IMR-90 (cell line): ENCODE measurements around the gene SHISA4. TPM values are rescaled to one million over a fixed set of nuclear protein-coding genes. Genes with fewer than 3 reads are reported as not detected.
A peak's percentile ranks its signal among the peaks of the same experiment; 100 is the strongest.

ENCODE experiments used
- ATAC-seq: fragments of 200-7000 bp; cut with Tn5 transposase; 2 replicates; pipeline ENCODE4 v1.9.1; 2020; ENCODE audit warnings: low read depth, mild to moderate bottlenecking, moderate library complexity
- BruUV-seq: library from RNA; stranded (reverse); fragments of 400-500 nt; replicated peaks from 2 replicates; lab custom pipeline; 2021; lab: Mats Ljungman, UMichigan
- CTCF ChIA-PET: fragments of 300-600 bp; formaldehyde crosslinking; extraction: SDS; loops from one replicate; lab custom pipeline; 2021; ENCODE audit warnings: antibody characterized with exemption; lab: Yijun Ruan, JAX
- POLR2A ChIA-PET: fragments of 300-600 bp; sonication (Branson Sonifier 250); formaldehyde crosslinking; loops from one replicate; lab custom pipeline; 2022; ENCODE audit warnings: antibody characterized with exemption; ENCODE audit not compliant: unreplicated experiment; lab: Charles Lee
- DNase-seq: peaks from one replicate; pipeline ENCODE4 v3.0.0; 2013
- H2AFZ ChIP-seq: replicated peaks from 2 replicates; pipeline ENCODE3; 2013; ENCODE audit warnings: low read length, mild to moderate bottlenecking; ENCODE audit not compliant: poor library complexity
- H2AK5ac ChIP-seq: 2 replicates; pipeline ENCODE4 v1.6.1; 2013; ENCODE audit warnings: low read depth, low read length, inconsistent platforms
- H2AK9ac ChIP-seq: replicated peaks from 2 replicates; pipeline ENCODE3; 2013; ENCODE audit warnings: mild to moderate bottlenecking, low read depth, low read length, moderate library complexity; ENCODE audit not compliant: poor library complexity
- H2BK120ac ChIP-seq: 2 replicates; pipeline ENCODE4 v1.6.1; 2013; ENCODE audit warnings: low read depth, low read length, inconsistent platforms
- H2BK15ac ChIP-seq: 3 replicates; pipeline ENCODE4 v1.6.1; 2013; ENCODE audit warnings: low read depth, low read length, inconsistent platforms
- H2BK20ac ChIP-seq: 2 replicates; pipeline ENCODE4 v1.6.1; 2013; ENCODE audit warnings: low read depth, mild to moderate bottlenecking, inconsistent platforms, low read length, moderate library complexity
- H2BK5ac ChIP-seq: 2 replicates; pipeline ENCODE4 v1.6.1; 2013; ENCODE audit warnings: mild to moderate bottlenecking, low read depth, low read length, inconsistent platforms; ENCODE audit not compliant: poor library complexity, severe bottlenecking
- H3K14ac ChIP-seq: replicated peaks from 2 replicates; pipeline ENCODE4 v1.6.1; 2013; ENCODE audit warnings: low read depth, low read length, inconsistent platforms
- H3K18ac ChIP-seq: 2 replicates; pipeline ENCODE4 v1.6.1; 2013; ENCODE audit warnings: low read depth, low read length, control low read depth
- H3K23ac ChIP-seq: 2 replicates; pipeline ENCODE4 v1.6.1; 2013; ENCODE audit warnings: low read depth, low read length, inconsistent platforms
- H3K27ac ChIP-seq: 2 replicates; pipeline ENCODE4 v1.5.1; 2013; ENCODE audit warnings: mild to moderate bottlenecking, control low read depth, low read length; ENCODE audit not compliant: insufficient read depth
- H3K27me3 ChIP-seq: 2 replicates; pipeline ENCODE4 v1.6.1; 2013; ENCODE audit warnings: low read length; ENCODE audit not compliant: control insufficient read depth, insufficient read depth
- H3K36me3 ChIP-seq: 2 replicates; pipeline ENCODE4 v1.6.1; 2013; ENCODE audit warnings: low read length, mixed read lengths; ENCODE audit not compliant: control insufficient read depth, insufficient read depth
- H3K4ac ChIP-seq: 2 replicates; pipeline ENCODE4 v1.6.1; 2013; ENCODE audit warnings: low read depth, low read length, inconsistent platforms
- H3K4me1 ChIP-seq: 2 replicates; pipeline ENCODE4 v1.6.1; 2013; ENCODE audit warnings: low read length, mixed read lengths; ENCODE audit not compliant: control insufficient read depth, insufficient read depth
- H3K4me2 ChIP-seq: 2 replicates; pipeline ENCODE4 v1.6.1; 2013; ENCODE audit warnings: low read depth, mild to moderate bottlenecking, control low read depth, low read length, moderate library complexity
- H3K4me3 ChIP-seq: 2 replicates; pipeline ENCODE4 v1.5.1; 2013; ENCODE audit warnings: low read depth, mild to moderate bottlenecking, control low read depth, low read length, moderate library complexity; ENCODE audit not compliant: insufficient read depth
- H3K56ac ChIP-seq: 2 replicates; pipeline ENCODE4 v1.6.1; 2013; ENCODE audit warnings: low read length, inconsistent platforms; ENCODE audit not compliant: insufficient read depth; ENCODE audit errors: extremely low read depth
- H3K79me1 ChIP-seq, 2 experiments: 2 replicates each; pipeline ENCODE4 v1.6.1; 2013; ENCODE audit warnings: low read length in 2 of 2, inconsistent platforms in 1 of 2, low read depth in 1 of 2
- H3K9ac ChIP-seq: 2 replicates; pipeline ENCODE4 v1.6.1; 2013; ENCODE audit warnings: low read depth, low read length, control low read depth
- H3K9me1 ChIP-seq: 2 replicates; pipeline ENCODE4 v1.6.1; 2013; ENCODE audit warnings: low read length, inconsistent platforms; ENCODE audit not compliant: insufficient read depth
- H3K9me3 ChIP-seq: 2 replicates; pipeline ENCODE4 v1.6.1; 2013; ENCODE audit warnings: low read length; ENCODE audit not compliant: control insufficient read depth, insufficient read depth
- H4K20me1 ChIP-seq: 2 replicates; pipeline ENCODE4 v1.6.1; 2013; ENCODE audit warnings: low read length, inconsistent platforms; ENCODE audit not compliant: insufficient read depth
- H4K5ac ChIP-seq: 2 replicates; pipeline ENCODE4 v1.6.1; 2013; ENCODE audit warnings: mild to moderate bottlenecking, low read depth, low read length, control low read depth
- H4K8ac ChIP-seq, 2 experiments: 2 replicates each; pipeline ENCODE4 v1.6.1; 2013; ENCODE audit warnings: low read depth in 2 of 2, low read length in 2 of 2, control low read depth in 1 of 2, inconsistent platforms in 1 of 2
- H4K91ac ChIP-seq: 2 replicates; pipeline ENCODE4 v1.6.1; 2013; ENCODE audit warnings: low read depth, low read length, inconsistent platforms; ENCODE audit not compliant: insufficient read depth
- MAFK ChIP-seq: IDR thresholded peaks from 2 replicates; pipeline ENCODE4 v1.6.1; 2012; ENCODE audit warnings: low read depth, low read length, improper control_type of control experiment
- WGBS, 2 experiments: methylation state at CpG; one replicate each; pipeline versions ENCODE4 v1.1.5 to v1.1.7; 2013; ENCODE audit warnings: missing lambda C conversion rate in 2 of 2; ENCODE audit not compliant: insufficient read length in 1 of 2; ENCODE audit errors: extremely low coverage in 2 of 2; 5-methylcytosine and 5-hydroxymethylcytosine counted together
- dilution Hi-C: fragments of 300-500 bp; cut with HindIII; formaldehyde crosslinking; loops from one replicate; pipeline ENCODE4 v1.14.3; 2018; ENCODE audit warnings: low sequenced_read_pairs; ENCODE audit not compliant: unreplicated experiment
- in situ Hi-C: fragments of 300-500 bp; cut with MboI; formaldehyde crosslinking; loops from 3 replicates; pipeline ENCODE4 v1.14.3; 2019; ENCODE audit warnings: low sequenced_read_pairs, inconsistent platforms, mixed read lengths
- intact Hi-C: fragments of 100-400 bp; cut with micrococcal nuclease; formaldehyde crosslinking; loops from 2 replicates; pipeline ENCODE4 v1.10.0; 2022
- polyA plus RNA-seq, 3 experiments: library from polyadenylated mRNA; depleted of rRNA; stranded (reverse); fragments of >200 nt; gene quantifications; 2 replicates each; pipeline ENCODE4 v1.2.3, GENCODE V29; 2012; ENCODE audit warnings: low replicate concordance in 1 of 3
- total RNA-seq: library from RNA; depleted of rRNA; stranded (reverse); fragments of >200 nt; gene quantifications from 2 replicates; pipeline ENCODE4 v1.2.3, GENCODE V29; 2012

SHISA4 gene
- total and polyA plus RNA-seq, 2 of the 4 experiments (the other 2 are of a cell fraction) = 10.0 to 34.8 TPM

GRCh38 chr1:201884425-201884824, 4.3 kb upstream of the SHISA4 start:
- in situ Hi-C loops = no loop called here
- Histone ChIP-seq H3K4me3 (no peak overlapping the region), H3K9me1 (peaks cover 34% of the 10 kb centered on the region), H4K5ac (no peak overlapping the region), H3K4ac (peak overlapping the region; percentile 27; the same call in 1 of the 2 replicates), H2BK120ac (no peak overlapping the region), H3K4me2 (no peak overlapping the region), H2AK9ac (peak overlapping the region; percentile 37), H3K27ac (no peak overlapping the region), H4K8ac (no peak overlapping the region), H3K56ac (no peak overlapping the region), H3K23ac (peak overlapping the region; percentile 37; the same call in 1 of the 2 replicates), H3K4me1 (peaks cover 26% of the 10 kb centered on the region), H3K36me3 (no peaks in the 10 kb centered on the region), H4K20me1 (no peaks in the 10 kb centered on the region; the same call in 1 of the 2 replicates), H3K79me1 (peaks cover 2 to 14% of the 10 kb centered on the region in 2 experiments; a peak in 3 of 4 replicates), H3K18ac (no peak overlapping the region), H2BK20ac (no peak overlapping the region), H2BK5ac (no peak overlapping the region), H2AK5ac (peak overlapping the region; percentile 5; the same call in 1 of the 2 replicates), H4K91ac (no peak overlapping the region), H3K9ac (no peak overlapping the region), H3K27me3 (no peaks in the 10 kb centered on the region), H2AFZ (no peak overlapping the region), H2BK15ac (no peak overlapping the region), H3K9me3 (no peaks in the 10 kb centered on the region), H3K14ac (peak overlapping the region; percentile 56; the same call in 1 of the 2 replicates)
- intact Hi-C loops = loop anchor here (10.0 kb wide), 1 partner anchor 230 kb away; no protein-coding TSS in a partner anchor
- POLR2A ChIA-PET = no interaction called here
- 100% methylated on average over 1 of the region's 1 CpG; no CpG with 5 or more reads in 1 of the 2 experiments for WGBS, 2 experiments
- dilution Hi-C loops = no loop called here
- ATAC-seq (no peak), DNase-seq (no peak)
- CTCF ChIA-PET = interaction anchor here (0.5 kb wide), 1 partner anchor 52 kb away, joined by 4 read pairs; no protein-coding TSS in a partner anchor
- no peak for TF ChIP-seq MAFK
- no TSS peak for BruUV-seq
